Osteoblast (primary cell): Measurements from ENCODE around the gene PRKAG2. TPM values are rescaled to one million over a fixed set of nuclear protein-coding genes. Genes with fewer than 3 reads are reported as not detected.

Source experiments
- DNase-seq: peaks from one replicate; pipeline ENCODE4 v3.0.0; 2011; ENCODE audit warnings: low spot score, mixed read lengths; ENCODE audit not compliant: insufficient read length; ENCODE audit errors: missing footprints
- H2AFZ ChIP-seq: 2 replicates; pipeline ENCODE4 v1.6.0; 2011; ENCODE audit warnings: mild to moderate bottlenecking, low read length
- H3K27ac ChIP-seq: 2 replicates; pipeline ENCODE4 v1.5.1; 2011; ENCODE audit warnings: mild to moderate bottlenecking, low read depth, low read length, moderate library complexity
- H3K27me3 ChIP-seq: 2 replicates; pipeline ENCODE4 v1.6.0; 2012; ENCODE audit warnings: mild to moderate bottlenecking, control low read depth, inconsistent platforms, low read length, moderate library complexity; ENCODE audit not compliant: insufficient read depth
- H3K36me3 ChIP-seq: 2 replicates; pipeline ENCODE4 v1.5.1; 2011; ENCODE audit warnings: mild to moderate bottlenecking, low read length, control low read depth, moderate library complexity; ENCODE audit not compliant: insufficient read depth
- H3K4me1 ChIP-seq: 2 replicates; pipeline ENCODE4 v1.5.1; 2011; ENCODE audit warnings: mild to moderate bottlenecking, low read length, control low read depth, moderate library complexity; ENCODE audit not compliant: insufficient read depth
- H3K4me2 ChIP-seq: 2 replicates; pipeline ENCODE4 v1.6.0; 2011; ENCODE audit warnings: mild to moderate bottlenecking, low read length; ENCODE audit not compliant: insufficient read depth
- H3K4me3 ChIP-seq: fragments of 200-600 bp; sonication (generic); 3 replicates; pipeline ENCODE4 v1.5.1; 2012; ENCODE audit warnings: mild to moderate bottlenecking, low read length, inconsistent platforms; ENCODE audit not compliant: insufficient read depth
- H3K79me2 ChIP-seq: 2 replicates; pipeline ENCODE4 v1.6.0; 2012; ENCODE audit warnings: mild to moderate bottlenecking, low read length, control low read depth, inconsistent platforms; ENCODE audit not compliant: insufficient read depth
- H3K9me3 ChIP-seq: 2 replicates; pipeline ENCODE4 v1.5.1; 2011; ENCODE audit warnings: low read depth, low read length, control low read depth
- H4K20me1 ChIP-seq: 2 replicates; pipeline ENCODE4 v1.6.0; 2012; ENCODE audit warnings: mild to moderate bottlenecking, low read length, control low read depth; ENCODE audit not compliant: insufficient read depth
- total RNA-seq: library from RNA; depleted of rRNA; stranded (reverse); fragments of >200 nt; gene quantifications from 2 replicates; pipeline ENCODE4 v1.2.3, GENCODE V29; 2012
- TF ChIP-seq, protein P1 (sequence below): IDR thresholded peaks from 2 replicates; pipeline ENCODE4 v1.5.1; 2011; ENCODE audit warnings: mild to moderate bottlenecking, low read depth, low read length, moderate library complexity; ENCODE audit errors: extremely low read depth

The PRKAG2 gene
- total RNA-seq, 1 donor, result 20.6 TPM

DNA sequence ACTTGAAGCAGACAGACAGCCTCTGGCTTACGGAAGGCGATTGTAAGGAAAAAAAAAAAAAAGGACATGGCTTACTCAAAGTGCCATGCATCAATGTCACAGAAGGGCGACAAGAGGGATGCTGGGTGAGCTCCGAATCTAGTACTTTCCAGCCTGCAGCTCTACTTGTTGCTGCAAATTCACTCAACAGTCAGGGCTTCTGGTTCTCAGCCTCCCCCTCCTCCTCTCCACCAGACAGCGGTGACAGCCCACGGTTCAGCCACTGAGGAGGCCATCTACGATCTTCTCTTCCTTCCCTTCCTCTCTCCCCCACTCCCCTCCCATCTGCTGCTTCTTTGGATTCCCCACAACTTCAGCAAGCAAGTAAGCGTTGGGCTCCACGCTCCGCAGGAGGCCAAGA, 63.5 kb downstream of the PRKAG2 start:
- peak; percentile 46 for DNase-seq
- TF ChIP-seq, protein P1, sequence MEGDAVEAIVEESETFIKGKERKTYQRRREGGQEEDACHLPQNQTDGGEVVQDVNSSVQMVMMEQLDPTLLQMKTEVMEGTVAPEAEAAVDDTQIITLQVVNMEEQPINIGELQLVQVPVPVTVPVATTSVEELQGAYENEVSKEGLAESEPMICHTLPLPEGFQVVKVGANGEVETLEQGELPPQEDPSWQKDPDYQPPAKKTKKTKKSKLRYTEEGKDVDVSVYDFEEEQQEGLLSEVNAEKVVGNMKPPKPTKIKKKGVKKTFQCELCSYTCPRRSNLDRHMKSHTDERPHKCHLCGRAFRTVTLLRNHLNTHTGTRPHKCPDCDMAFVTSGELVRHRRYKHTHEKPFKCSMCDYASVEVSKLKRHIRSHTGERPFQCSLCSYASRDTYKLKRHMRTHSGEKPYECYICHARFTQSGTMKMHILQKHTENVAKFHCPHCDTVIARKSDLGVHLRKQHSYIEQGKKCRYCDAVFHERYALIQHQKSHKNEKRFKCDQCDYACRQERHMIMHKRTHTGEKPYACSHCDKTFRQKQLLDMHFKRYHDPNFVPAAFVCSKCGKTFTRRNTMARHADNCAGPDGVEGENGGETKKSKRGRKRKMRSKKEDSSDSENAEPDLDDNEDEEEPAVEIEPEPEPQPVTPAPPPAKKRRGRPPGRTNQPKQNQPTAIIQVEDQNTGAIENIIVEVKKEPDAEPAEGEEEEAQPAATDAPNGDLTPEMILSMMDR, result no peak

DNA sequence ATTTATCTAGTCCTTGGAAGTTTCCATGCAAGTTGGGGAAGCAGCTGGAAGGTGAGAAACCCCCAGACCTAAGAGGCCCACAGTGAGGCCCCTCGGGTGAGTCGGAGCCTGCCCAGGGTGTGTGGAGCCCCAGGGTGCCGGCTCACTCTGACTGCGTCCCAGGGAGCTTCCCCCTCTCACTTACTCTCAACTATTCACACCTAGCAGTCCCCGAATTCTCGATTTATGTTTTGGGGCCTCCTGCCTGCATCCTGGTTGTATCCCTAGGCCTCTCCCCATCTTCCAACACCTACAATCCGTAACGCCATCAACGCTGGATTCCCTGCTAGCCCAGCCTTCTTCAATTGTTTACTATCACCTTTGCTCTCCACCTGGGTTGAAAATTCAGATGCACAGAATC, 63.9 kb downstream of the PRKAG2 start:
- Histone ChIP-seq H3K9me3 (no peaks in the 10 kb centered on the region), H3K27me3 (peaks cover 28% of the 10 kb centered on the region), H3K79me2 (no peaks in the 10 kb centered on the region), H3K27ac (no peak overlapping the region), H2AFZ (no peak overlapping the region), H3K4me2 (no peak overlapping the region), H3K4me3 (no peak overlapping the region), H4K20me1 (no peaks in the 10 kb centered on the region), H3K36me3 (no peaks in the 10 kb centered on the region), H3K4me1 (peaks cover 3% of the 10 kb centered on the region)
- TF ChIP-seq, protein P1, result no peak
- DNase-seq, result peak; percentile 10

More for the DNA sequence above, 63.5 kb downstream of the PRKAG2 start:
- Histone ChIP-seq H3K4me1 (peaks cover 3% of the 10 kb centered on the region), H3K4me3 (no peak overlapping the region), H3K36me3 (no peaks in the 10 kb centered on the region), H2AFZ (no peak overlapping the region), H4K20me1 (no peaks in the 10 kb centered on the region), H3K4me2 (no peak overlapping the region), H3K27me3 (peaks cover 26% of the 10 kb centered on the region), H3K27ac (no peak overlapping the region), H3K79me2 (no peaks in the 10 kb centered on the region), H3K9me3 (no peaks in the 10 kb centered on the region)

DNA sequence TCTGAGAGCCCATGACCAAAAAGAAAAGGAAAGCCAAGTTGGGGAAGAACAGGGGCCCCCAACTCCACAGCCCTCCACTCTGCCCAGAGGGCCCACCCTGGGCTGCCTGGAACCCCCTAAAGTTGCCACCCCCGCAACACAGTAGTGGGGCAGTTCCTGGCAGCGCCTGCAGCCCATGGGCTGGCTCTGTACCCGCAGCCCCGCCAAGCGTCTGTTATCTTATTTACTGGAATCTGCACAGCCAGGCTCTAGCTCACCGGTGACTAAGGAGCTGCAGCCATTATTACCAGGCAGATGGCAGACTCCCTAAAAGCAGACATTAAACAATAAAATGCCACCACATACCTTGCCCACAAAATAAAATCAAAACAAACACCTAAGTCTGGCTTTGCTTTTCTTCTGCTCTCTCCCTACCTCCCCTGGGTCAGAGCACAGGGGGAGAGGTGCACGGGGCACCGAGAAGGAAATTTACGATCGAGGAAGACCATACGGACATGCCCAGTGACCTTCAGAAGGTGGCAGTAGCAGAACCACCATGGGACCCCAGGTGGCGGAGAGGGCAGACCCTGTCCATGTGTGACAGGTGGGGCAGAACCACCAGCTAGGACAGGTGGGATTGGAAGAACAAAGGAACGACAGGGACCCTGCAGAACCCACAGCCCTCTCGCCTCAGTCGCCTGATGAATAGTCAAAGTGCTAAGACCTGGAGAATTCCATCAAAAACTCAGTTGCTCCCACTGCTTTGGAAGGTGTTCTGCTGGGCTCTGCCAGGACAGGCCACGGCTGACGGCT, 66.3 kb downstream of the PRKAG2 start:
- Histone ChIP-seq H3K9me3 (no peaks in the 10 kb centered on the region), H2AFZ (no peak overlapping the region), H3K27ac (no peak overlapping the region), H3K4me2 (no peak overlapping the region), H3K4me1 (peaks cover 3% of the 10 kb centered on the region), H3K4me3 (no peak overlapping the region), H3K27me3 (peaks cover 29% of the 10 kb centered on the region), H4K20me1 (no peaks in the 10 kb centered on the region), H3K36me3 (no peaks in the 10 kb centered on the region), H3K79me2 (no peaks in the 10 kb centered on the region)
- TF ChIP-seq, protein P1, result no peak
- no peak for DNase-seq

DNA sequence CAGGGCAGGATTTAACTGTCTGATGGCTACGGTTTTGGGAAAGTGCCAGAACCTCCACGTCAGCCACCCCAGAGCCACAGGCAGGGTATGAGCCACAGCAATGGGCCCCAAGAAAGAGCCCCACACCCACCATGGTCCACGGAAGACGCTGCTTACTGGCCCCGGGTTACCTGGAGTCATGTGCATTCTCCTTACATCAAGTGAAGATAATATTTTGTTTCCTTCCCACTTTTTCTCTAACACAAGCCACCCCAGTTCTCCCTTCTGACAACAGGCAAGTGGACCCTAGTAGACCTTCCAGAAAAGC, 67.1 kb downstream of the PRKAG2 start:
- H3K4me2 ChIP-seq, result no peak overlapping the region
- DNase-seq, result no peak
- H3K4me1 ChIP-seq, result peaks cover 3% of the 10 kb centered on the region
- TF ChIP-seq, protein P1, result no peak
- H3K9me3 ChIP-seq, result no peaks in the 10 kb centered on the region
- no peak overlapping the region for H3K4me3 ChIP-seq
- H3K27ac ChIP-seq, result no peak overlapping the region
- H2AFZ ChIP-seq, result no peak overlapping the region
- H3K36me3 ChIP-seq, result no peaks in the 10 kb centered on the region
- H3K27me3 ChIP-seq, result peaks cover 33% of the 10 kb centered on the region
- H4K20me1 ChIP-seq, result no peaks in the 10 kb centered on the region
- no peaks in the 10 kb centered on the region for H3K79me2 ChIP-seq
